CD4-positive, alpha-beta T cell treated with Interleukin-12 subunit alpha and Interleukin-12 subunit beta, for 1 hour (primary cell): Measurements from ENCODE around the gene THAP9.

Source experiments
- DNase-seq: peaks from one replicate; pipeline ENCODE4 v3.0.0-alpha.2; 2020

The THAP9 gene

DNA sequence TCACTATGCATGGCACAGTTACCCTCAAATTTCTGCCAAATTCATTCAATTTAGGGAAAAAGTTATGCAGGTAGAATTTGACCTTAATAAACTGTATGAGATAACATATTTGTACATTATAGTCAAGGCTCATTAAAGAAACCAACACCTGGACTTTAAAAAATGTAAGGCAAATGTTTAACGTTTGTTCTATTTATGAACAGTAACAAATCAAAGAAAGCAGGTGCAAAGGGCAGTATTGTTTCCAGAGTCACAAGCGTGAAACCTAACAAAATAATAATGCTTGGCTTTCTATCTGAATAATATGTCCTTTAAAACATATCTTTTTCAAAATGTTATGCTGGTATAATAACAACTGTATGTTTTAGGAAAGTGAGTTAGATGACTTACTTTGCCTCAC is 68.9 kb downstream of the THAP9 start:
- DNase-seq: no peak
